GM18520 (cell line): Measurements from ENCODE around the gene EHD1.
"Not testable (repeated sequence)": the region's sequence is repeated elsewhere in the genome, so short reads cannot be mapped to it uniquely, and the experiment has no call there.

Experiments
- ATAC-seq: cut with Tn5 transposase; IDR thresholded peaks from one replicate; pipeline ENCODE4 v1.9.1; 2021; ENCODE audit not compliant: unreplicated experiment

The EHD1 gene

DNA sequence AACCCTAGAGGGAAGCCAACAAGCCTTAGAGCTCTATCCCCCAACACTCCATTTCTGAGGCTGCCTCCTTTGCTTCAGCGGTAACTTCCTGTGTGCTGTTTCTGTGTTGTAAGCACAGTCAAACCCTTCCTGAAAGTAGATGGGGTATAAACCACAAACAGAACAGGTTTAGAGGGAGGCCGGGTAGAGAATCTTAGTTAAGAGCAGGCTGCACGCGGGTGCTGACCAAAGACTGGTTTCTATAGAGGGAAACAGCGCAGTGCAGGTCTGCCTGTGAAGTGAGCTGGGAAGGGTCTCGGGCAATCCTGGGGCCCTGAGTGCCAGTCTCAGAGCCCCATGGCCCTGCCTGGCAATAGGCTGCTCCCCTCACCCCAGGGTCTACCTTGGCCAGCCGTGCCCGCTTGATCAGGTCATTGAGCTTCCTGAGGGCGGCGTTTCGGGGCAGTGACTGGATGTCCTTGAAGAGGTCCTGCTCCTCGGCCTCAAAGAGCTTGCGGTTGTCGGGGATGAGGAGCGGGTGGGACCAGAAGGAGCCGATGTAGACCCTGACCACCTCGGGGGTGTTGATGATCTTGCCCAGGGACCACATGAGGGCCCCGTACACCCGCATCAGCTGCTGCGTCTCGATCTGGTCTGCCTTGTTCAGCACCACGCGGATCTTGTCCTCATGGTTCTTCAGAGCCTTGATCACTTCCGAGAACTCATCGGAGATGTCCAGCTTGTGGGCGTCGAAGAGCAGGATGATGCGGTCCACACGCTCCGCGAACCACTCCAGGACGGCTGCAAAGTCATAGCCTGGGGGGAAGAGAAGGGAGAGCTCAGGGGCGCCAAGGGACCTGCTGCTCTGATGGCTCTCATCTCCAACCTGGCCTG, 18.6 kb downstream of the EHD1 start:
- ATAC-seq: peak; percentile 59

DNA sequence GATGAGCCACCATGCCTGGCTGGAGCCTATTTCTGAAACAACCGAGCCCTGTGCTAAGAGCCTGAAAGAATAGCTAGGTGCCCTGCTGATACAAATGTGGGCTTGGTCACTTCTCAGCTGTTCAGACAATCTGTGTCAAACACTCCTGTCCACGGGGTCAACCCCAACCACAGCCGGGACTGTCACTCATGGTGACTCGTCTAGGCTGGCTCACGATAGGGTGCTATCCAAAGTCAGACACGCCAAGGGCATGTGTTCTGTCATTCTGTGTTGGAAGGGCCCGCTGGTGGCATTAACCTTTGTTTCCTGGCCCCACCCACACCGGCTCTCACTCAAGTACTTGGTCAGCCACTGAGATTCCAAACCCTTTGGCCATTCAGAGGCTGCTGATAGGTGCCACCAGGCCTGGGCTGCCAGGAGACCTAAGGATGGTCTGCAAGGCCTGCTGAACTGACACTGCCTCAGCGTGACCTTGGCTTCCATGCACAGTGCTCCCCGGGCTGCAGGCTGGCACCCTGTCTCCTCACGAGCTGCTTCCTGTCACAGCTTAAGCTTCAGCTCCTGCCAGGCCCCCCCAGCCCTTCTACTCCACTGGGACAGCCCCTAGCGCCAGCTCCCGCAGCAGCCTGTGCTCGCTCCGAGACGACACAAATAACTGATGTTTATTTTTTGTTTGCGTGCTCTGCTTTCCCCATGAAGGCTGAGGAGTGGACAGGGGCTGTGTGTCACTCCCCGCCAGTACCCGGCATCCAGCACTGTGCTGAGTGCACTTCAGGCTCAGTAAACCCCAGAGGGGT, 19.8 kb downstream of the EHD1 start:
- ATAC-seq: no peak

DNA sequence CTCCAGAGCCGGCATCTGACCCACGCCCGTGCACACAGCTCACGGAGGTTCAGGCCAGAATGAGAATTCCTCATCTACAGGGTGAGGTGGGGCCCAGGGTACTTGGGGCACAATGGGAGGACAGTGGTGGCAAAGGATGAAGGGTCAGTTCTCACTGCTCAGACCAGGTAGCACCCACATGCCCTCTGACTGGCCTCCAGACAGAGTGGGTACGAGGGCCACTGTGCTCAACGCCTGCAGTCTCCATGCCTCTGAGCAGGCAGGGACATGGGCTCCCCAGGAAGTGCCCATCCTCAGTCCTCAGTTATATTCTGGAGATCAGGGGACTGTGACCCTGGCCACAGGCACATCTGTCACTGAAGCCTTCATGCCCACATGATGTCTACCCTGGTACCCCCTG, 20.9 kb downstream of the EHD1 start:
- ATAC-seq: no peak

DNA sequence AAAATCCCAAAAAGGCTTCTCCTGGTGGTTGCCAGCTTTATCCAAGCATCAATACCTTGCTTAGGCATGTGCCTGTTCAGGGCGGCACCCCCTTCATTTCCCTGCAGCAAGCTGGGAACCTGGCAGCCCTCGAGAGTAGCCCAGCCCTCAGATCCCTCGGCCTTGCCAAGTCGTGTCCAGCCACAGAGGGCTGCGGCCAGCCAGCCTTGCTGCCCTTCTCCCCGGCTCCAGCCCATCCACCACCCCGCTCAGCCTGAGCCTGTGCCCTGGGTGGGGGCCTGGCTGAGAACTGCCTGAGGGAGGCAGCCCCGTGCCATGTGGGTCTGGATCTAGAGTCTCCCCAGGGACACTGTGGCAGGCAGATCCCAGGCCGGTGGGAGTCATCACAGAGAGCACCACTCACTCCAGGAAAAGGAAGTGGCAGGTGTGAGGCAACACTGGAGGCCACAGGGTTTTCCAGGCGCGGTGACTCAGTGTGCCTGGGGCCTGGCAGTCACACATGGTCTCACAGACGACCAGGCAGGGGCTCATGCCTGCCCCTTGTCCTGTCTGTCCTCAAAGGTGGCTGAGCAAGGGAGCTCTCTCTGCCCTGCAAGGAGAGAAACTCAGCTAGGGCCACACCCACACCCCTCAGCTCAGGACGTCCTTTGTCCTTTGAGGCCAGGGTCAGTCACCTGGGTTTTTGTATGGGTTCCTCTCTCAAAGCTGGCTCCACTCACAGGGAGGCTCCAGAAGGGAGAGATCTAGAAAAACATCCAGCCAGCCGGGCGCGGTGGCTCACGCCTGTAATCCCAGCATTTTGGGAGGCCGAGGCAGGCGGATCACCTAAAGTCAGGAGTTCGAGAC, 21.8 kb downstream of the EHD1 start:
- no peak for ATAC-seq

DNA sequence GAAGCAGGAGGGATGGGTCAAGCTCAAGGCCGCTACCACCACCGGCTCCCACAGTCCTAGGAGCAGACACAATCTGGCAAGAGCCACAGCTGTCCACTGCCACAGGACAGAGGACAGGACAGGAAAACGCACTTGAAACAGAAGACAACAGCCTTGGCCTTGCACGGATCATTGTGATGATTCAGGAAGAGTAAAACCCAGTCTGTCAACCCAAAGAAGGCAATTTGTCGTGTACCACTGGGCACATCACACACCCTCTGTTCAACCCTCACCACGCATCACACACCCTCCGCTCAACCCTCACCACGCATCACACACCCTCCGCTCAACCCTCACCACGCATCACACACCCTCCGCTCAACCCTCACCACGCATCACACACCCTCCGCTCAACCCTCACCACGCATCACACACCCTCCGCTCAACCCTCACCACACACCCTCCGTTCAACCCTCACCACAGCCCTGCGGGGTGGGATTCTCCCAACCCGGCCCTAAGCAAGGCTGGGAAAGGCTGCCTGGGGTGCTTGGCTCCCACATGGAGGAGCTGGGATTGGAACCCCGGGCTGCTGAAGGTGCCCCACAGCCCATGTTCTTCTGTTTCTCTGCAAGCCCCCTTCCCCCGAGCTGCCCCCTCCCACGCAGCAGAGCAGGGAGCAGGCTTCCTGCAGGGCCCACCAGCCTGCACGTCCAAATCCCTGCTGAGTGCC, 22.7 kb downstream of the EHD1 start:
- ATAC-seq: no peak

DNA sequence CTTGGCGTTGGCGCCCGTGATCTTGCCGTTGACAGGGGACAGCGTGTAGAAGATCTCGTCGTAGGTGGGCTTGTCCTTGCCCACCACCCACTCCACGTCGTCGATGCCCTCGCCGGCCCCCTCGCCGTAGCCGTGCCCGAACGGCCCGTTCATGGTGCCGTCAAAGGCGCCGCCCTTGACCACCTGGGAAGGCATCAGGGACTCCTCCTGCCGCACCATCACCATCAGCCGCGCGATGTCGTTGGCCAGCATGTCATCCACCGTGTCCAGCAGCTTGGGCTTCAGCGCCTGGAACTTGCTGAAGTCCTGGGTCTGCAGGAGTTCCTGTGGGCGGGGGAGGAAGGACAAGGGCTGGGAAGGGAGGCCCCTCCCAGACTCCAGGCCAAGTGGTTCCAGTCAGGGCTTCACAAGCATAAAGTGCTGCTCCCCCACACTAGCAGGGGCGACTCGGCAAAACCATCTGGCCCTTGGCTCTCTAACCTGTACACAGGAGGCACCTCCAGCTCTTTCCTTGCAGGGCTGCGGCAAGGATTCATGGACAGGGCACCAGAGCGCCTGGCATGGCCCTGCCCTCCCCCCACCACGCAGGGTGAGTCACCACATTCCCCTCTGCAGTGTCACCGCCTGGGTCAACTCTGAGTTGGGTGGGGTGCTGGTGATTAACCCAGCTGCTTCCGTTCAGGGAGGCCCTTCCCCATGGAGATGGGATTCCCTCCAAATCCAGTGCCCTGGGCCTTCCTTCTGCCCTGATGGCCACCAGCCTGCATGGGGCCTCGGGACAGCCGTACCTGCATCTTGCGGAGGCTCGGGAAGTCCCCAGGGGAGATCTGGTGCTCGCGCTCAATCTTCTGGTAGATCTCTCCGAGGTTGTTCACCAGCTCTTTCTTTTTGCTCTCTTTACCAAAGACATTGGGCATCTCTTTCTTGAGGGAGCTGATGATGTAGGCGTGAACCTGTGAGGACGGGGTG, 23.6 kb downstream of the EHD1 start:
- ATAC-seq: no peak

DNA sequence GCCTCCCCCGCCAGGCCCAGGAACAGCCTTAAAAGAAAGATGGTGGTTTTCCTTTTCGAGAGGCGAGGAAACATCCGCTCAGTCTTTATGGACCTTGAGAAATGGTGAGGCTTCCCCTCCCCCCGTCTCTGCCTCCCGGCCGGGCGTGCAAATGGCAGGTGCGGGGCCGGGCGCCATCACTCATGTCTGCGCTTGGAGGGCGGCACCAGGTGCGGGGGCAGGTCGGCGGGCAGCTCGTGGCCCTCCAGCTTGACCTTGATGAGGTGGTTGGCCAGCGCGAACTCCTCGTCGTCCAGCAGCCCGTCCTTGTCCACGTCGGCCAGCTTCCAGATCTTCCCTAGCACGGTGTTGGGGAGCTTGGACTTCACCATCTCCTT, 24.3 kb downstream of the EHD1 start:
- ATAC-seq: no peak

DNA sequence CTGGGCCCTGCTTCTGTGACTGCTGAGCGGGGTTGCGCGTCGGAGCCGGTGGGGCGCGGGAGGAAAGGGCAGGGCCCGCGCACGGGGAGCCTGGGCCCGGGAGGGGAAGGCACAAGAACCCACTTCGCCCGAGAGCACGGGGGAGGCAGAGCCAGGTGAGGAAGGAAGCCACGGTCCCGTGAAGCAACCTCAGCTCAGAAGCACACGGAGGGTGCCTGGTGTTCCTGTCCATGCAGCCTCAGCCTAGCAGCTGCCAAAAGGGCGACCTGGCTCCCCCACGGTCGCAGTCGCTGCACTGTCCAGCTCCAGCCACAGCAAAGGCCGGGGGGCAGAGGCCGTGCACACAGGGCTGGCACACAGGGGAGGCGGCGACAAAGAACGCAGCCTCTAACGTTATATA, 24.7 kb downstream of the EHD1 start:
- no peak for ATAC-seq

DNA sequence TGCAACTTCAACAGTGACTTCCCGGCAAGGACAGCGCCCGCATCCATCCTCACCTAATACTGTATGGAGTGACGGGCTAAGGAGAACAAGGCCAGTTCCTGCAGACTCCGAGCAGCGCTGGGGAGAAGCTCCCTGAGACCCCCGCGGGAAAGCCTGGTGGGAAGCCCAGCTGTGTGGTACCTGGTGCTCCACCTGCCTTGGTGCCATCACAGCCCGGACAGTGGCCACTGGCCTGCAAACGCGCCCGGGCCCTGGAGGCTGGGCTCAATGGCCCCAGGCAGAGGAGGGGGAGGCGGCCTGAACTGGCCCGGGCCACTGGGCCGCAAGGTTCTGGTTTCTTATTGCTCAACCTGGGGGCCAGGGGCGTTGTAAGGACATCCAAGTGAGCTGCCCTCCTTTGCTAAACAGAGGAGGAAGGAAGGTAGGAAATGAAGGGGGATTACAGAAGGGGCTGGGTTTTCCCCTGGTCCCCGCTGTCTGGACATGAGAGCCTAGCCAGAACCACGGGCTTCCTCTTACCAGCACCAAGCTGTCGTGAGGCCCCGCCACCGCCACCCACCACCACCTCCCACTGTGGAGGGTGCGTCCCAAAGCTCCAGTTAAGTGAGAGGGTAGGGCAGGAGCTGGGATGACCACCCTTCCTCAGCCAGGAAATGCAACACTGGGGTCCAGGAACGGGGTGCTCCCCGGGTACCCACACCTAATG, 25.5 kb downstream of the EHD1 start:
- ATAC-seq: no peak

DNA sequence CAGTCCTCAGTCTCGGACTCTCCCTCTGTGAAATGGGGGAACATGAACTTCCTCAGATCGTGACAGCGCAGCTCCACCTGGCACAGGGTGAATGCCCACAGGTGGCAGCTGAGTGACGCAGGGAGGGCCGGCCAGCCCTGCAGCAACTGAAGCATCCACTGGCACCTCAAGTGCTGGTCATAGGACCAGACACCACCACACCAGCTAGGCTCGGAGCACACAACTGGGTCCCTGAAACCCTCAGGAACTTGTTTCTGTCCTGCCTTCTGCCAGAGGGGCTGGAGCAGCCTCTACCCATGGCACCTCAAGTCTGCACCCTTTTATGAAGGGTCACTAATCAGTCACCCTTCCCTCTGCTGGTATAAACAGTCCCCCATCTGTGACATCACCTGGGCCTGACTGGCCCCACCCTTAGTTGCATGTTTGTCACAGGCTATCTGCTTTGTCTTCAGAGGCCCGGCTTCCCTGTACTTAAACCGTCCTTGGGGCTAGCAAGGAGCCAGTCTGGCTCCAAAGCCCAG, 26.5 kb downstream of the EHD1 start:
- peak; percentile 21 for ATAC-seq

DNA sequence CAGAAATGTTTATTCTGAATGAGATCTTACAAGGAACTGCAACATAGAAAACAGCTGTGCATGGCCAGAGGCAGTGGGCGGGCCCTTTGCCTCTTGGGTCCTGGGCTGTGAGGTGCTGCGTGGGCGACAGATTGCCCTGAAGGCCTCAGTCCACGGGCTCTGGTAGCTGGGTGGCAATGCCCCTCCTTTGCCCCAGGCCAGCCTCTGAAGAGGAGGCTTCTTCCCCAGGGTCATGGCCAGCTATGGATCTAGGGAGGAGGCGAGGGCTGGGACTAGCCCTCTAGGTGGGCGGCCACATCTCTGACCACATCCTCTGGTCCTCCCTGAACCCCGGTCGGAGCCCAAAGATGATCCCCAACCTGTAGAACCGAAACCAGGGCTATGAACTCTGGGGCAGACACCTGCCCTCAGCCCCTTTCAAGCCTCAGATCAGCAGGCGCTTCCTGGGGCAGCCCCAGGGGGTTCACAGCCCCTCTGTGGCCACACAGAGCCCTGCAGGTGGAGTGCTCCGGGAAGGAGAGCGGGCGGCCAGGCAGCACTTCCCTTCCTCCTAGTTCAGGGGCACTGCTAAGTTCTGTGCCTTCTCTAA, 27.3 kb downstream of the EHD1 start:
- ATAC-seq: peak; percentile 40

DNA sequence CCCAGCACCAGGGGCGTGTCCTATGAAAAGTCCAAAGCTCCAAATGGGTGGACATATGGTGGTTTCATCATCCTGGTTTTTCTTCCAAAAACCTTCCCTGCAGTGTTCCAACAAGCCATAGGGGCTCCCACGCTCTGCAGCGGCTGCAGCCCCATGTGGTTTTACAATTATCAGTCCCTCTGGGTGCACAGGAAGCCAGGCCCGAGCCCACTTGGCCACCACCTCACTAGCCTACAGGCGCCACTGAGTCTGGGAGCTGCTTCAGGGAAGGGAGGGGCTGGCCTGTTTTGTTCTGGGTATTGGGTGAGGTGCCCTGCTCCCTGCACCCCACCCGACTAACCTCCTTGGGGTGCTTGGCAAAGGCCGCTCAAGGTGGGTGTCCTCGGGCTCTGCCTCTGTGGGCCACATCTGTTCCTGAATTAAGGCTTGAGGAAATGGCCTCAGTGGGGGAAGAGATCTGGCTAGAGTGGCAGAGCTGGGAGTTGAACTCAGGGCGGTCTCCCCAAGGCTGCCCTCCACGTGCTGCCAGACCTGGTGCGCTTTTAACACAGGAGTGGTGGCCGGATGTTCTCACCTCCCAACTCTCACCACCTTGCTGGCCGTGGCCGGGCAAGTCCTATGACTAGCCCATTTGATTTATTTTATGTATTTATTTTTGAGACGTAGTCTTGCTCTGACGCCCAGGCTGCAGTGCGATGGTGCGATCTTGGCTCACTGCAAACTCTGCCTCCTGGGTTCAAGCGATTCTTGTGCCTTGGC, 28.6 kb downstream of the EHD1 start:
- ATAC-seq: no peak

DNA sequence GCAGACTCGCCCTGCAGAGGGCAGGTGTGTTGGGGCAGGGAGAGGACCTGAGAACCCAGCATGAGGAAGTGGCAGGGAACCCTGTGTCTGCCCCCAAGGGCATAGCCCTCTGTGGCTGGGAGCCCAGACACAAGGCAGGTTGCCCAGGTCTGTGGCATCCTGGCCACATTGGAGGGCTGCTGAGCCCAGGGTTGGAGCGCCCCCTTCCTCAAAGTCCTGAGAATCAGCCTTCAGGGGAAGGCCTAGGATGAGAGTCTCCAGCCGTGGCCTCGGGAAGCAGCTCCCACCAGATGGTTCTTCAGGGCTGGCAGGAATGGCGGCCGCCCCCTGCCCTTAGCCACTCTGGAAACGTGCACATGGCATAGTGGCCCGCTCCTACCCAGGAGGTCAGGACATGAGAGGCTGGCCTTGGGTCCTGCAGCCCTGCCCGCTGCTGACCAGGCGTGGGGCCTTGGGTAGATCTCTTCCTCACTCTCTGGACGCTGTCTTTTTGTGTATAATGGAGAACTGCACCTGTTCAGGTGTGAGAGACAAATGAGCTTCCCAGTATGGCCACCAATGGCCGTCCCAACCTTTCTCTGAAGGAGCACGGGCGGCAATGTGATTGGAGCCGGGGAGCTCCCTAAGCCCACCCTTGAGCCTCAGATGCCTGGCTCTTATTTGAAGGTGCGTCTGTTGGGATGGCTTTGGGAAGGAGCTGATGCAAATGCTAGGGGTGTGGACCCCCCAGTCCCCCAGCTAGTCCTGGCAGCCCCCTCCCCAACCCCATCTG, 29.4 kb downstream of the EHD1 start:
- no peak for ATAC-seq

DNA sequence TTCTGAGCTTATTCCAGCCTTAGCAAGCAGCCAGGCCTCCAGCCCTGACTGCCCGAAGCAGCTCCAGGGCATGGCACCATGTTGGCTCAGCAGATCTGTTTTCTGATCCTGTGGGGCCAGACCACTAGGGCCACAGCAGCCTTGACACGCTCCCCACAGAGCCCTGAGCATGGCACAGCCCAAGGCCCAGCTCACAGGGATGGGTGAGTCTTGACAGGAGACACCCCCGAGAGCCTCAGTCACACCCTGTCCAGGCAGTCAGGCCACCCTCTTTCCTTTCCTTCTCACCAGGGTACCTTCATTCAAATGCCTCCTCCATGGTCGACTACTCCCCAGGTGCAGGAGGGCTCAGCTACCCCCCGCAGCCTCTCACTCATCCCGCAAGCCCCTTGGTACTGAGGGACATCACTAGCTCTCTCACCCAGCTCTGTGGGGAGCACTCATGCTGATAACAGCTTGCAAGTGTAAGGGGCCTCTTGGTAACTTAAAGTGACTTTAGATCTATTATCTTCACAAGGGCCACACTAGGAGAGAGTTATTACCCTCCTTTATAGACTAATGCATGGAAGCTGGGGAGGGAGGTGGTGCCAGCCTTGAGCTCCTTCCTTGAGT, 30.1 kb downstream of the EHD1 start:
- ATAC-seq: no peak

DNA sequence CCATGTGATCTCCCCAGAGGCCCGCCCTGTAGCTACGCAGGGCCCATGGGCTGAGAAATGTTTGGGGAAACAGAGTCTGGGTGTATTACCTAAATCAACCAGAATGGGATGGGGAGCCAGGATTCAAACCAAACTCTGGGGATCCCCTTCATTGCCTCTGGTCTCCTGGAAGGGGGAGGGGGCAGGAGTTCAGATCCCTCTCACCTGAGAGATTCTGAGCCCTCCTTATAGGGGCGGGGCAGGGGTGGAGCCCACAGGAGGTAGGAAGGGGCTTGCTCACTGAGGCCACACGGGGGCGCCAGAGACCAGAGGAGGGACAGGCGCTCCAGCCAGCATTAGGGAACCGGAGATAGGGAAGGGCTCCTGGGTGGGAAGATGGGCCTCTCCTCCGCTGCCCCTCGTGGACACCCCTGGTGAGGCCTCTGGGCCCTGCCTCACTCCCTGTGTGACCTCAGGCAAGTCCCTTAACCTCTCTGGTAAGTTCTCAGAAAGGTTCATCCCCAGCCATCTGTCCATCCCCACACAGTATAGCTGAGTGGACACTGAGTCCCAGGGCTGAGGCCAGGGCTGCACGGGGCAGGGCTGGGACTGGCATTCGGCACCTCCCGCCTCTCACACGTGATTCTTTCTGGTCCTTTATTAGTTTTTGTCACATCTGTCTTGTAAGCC, 31.3 kb downstream of the EHD1 start:
- ATAC-seq: no peak

DNA sequence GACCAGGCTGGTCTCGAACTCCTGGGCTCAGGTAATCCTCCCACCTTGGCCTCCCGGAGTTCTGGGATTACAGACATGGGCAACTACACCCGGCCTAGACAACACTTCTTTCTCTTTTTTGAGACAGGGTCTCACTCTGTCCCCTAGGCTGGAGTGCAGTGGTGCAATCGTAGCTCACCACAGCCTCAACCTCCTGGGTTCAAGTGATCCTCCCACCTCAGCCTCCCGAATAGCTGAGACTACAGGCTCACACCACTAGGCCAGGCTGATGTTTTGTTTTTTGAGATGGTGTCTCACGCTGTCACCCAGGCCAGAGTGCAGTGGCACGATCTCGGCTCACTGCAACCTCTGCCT, 32.7 kb downstream of the EHD1 start:
- not testable (repeated sequence) for ATAC-seq
